HuH-7.5 (cell line): ENCODE results near the gene DAB2IP.
"Not testable (repeated sequence)": the region's sequence is repeated elsewhere in the genome, so short reads cannot be mapped to it uniquely, and the experiment has no call there.

Experiments
- DNase-seq: peaks from one replicate; pipeline ENCODE4 v3.0.0; 2011; ENCODE audit warnings: low spot score

The DAB2IP gene

GRCh38 chr9:121776739-121777637 is 125.6 kb downstream of the DAB2IP start:
- no peak for DNase-seq

DNA sequence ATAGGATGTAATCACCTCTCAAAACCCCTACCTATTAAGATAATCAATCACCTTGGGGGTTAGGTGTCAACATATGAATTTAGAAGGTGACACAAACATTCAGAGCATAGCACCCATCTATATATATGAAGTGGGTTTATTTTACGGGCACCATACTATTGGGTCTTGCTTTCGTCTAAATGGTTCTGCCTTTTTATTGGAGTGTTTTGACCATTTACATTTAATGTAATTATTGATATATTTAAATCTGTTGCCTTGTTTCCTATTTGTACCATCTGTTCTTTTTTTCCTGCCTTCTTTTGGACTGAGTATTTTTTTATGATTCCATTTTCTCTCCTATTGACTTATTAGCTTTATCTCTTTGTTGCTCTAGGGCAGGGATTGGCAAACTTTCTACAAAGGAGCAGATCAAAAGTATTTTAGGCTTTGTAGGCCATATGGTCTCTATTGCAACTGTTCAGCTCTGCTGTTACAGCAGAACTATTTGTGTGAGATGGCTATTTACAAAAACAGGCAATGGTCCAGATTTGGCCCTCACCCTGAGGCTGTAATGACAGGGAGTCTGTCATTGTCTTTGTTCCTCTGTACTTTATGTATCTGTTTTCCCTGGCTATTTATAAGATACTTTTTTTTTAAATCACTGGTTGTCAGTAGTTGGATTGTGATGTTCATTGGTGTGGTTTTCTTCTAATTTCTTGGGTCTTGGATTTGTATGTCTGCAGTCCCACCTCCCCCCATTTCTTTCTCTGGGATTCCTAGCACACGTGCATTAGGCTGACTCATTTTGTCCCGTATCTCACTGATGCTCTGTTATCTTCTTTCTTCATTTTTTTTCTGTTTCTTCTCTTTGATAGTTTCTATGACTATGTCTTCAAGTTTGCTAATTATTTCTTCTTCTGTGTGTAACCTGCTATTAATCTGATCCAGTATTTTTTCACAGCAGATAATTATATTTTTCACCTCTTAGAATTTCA is 127.1 kb downstream of the DAB2IP start:
- no peak for DNase-seq

- no peak for DNase-seq
These were observed 128.1 kb downstream of the DAB2IP start for GRCh38 chr9:121779381-121780117.

- DNase-seq: no peak
These were observed 129.0 kb downstream of the DAB2IP start for GRCh38 chr9:121780177-121781040.

GRCh38 chr9:121781145-121781548 is 129.7 kb downstream of the DAB2IP start:
- no peak for DNase-seq

- no peak for DNase-seq
These were observed 130.4 kb downstream of the DAB2IP start for GRCh38 chr9:121781701-121782464.

DNA sequence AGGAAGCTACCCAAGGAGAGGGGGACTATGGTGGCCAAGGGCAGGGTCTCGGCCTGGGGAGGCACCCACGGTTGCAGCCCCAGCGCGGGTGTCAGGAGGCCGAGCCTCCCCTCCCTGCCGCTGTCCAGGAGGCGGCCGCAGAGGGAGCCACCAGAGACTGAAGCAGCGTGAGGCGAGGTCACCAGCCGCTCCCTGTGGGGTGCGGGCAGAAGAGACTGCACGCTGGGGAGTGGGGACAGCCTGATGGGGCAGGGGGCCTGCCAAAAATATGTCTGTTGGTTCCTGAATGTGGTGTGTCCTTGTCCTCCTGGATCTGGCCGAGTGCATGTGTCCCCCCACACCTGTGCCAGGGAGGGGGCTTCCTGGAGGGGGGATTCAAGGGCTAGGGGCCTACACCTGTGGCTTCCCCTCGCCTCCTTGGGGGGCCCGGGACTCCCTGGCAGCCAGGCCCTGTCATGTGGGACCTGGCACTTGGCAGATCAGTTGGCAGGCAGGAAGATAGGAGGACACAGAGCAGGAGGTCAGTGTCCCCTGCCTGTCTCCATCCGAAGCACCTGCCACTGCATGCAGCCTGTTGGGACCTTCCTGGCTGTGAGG is 131.2 kb downstream of the DAB2IP start:
- no peak for DNase-seq

- DNase-seq: no peak
These were observed 131.7 kb downstream of the DAB2IP start for GRCh38 chr9:121783111-121783510.

- DNase-seq: no peak
These were observed 132.4 kb downstream of the DAB2IP start for GRCh38 chr9:121783521-121784507.

DNA sequence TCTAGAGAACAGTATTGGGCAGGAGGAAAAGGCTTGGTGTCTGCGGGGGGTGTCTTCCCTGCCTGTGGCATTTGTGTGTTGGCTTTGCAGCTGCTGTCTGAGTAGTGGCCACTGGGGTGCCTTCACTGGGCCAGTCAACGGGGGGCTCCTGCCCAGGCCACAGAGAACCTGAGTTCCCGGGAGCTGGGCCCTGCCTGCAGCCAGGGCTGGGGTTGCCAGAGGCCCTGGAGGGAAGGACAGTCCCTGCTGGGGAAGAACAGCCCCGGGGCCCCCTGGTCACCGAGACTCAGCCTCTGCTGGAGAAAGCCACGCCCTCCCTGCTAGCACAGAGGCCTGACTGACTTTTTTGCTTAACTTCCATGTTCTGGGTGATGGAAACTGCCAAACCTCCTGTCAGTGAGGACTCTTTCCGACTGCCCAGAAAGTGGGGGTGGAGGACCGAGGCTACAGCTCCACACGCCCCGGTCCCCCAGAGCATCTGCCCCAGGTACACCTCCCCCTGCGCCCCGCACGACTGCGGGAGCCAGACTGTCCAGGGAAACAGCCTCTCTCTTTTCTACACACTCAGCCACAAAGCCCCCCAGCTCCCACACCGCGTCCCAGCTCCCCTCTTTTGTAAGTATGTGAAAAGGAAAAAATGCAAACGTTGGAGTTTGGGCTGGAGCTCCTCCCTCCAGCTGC is 133.4 kb downstream of the DAB2IP start:
- no peak for DNase-seq

GRCh38 chr9:121785673-121786542 is 134.5 kb downstream of the DAB2IP start:
- DNase-seq: no peak

DNA sequence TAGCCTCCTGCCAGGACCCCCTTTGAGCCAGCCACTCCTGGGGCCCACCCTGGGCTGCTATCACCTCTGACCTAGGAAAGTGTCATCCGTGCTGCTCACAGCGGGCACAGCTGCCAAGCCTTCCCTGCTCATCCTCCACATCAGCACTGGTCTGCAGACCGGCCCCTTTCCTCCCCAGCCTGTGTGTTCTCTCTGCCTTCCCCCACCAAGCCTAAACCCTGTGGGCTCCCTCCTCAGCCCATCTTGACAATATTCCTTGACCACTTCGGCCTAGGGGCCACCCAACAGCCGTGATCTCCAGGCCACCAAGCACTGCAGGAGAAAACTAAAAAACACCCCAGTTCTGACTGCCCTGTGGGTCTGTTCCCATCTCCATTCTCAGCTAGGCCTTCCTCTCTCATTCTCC is 135.1 kb downstream of the DAB2IP start:
- DNase-seq: no peak

DNA sequence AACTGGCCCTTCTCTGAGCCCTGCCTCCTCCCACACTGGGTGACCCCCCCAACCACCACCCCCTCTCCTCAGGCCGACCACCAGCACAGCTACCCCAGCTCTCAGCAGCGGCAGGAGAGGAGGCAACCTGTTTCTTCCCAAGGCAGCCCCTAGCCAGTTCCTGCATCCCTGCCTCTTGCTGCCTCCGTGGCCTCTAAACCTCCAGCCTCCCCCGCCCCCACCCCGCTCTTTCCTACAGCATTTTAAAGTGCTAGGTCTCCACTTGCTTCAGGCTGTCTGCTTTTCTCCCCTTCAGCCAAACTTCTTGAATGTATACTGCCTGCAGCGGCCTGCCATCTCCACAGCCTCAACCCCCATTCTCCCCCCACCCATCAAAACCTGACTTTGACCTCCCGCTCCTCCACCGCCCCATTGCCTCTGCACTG is 135.6 kb downstream of the DAB2IP start:
- no peak for DNase-seq

DNA sequence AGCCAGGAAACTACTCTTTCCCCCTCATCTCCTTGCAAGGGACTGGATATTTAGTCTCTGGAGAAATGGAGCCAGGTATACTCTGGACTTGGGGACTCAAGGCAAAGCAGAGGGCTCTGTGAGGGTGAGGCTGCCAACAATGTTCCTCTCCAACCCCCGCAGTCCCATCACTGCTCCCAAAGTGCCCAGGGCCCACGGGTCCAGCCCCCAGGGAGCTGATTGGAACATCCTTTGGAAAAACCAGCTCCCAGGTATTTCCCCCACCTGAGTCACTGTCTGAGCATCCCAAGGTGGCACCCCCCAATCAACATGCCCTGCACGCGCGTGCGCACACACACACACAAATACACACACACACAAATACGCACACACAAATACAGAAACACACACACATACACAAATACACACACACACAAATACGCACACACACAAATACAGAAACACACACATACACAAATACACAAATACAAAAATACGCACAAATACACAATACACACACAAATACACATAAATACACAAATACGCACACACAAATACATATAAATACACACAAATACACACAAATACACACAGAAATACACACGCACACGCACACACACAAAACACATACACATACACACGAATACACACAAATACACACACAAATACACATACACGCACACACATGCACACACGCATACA is 137.4 kb downstream of the DAB2IP start:
- no peak for DNase-seq

DNA sequence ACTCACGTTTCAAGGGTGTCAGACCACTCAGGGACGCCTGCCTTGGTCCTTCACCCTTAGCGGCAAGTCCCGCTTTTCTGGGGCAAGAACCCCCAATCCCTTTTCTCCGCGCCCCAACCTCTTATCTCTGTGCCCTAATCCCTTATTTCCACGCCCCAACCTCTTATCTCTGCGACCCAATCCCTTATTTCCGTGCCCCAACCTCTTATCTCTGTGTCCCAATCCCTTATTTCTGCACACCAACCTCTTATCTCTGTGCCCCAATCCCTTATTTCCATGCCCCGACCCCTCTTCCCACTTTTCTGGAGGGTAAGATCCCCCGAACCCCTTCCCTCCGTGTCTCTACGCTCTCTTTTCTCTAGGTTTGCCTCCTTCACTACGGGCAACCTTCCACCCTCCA is 139.4 kb downstream of the DAB2IP start:
- no peak for DNase-seq

DNA sequence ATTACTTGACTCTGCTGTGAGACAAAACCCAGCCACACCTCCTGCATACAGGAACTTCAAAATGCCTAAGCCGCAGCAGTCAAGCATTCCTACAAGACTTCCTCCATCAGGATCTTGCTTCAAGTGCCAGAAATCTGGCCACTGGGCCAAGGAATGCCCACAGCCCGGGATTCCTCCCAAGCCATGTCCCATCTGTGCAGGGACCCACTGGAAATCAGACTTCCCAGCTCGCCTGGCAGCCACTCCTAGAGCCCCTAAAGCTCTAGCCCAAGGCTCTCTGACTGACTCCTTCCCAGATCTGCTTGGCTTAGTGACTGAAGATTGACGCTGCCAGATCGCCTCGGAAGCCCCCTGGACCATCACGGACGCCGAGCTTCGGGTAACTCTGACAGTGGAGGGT is 141.0 kb downstream of the DAB2IP start:
- not testable (repeated sequence) for DNase-seq
